ENCODE data around the gene PNCK.

- no peak for TF ChIP-seq CTCF (conservative IDR thresholded peaks at IDR 0.05 in 1 of 2, IDR thresholded peaks at IDR 0.05 in 1 of 2; ENCODE audit: extremely low read depth in 1 of 2, insufficient read depth in 1 of 2, low read depth in 1 of 2, low read length in 2 of 2)
- TF ChIP-seq EZH2 (IDR thresholded peaks at IDR 0.05; ENCODE audit: borderline replicate concordance, low read length): no peak
Observed at GRCh38 chrX:153659268-153659667, 14.3 kb downstream of the PNCK start.

Measured in mammary epithelial cell (primary cell).